Neural progenitor cell (in vitro differentiated cells): ENCODE data around the gene MYCBP2.

Experiments
- EZH2phosphoT487 ChIP-seq: fragments of 200-600 bp; sonication (generic); IDR thresholded peaks from 2 replicates; pipeline ENCODE4 v1.6.1; 2017; ENCODE audit warnings: antibody characterized with exemption
- TF ChIP-seq, protein P1 (sequence below): fragments of 200-600 bp; sonication (generic); IDR thresholded peaks from 2 replicates; pipeline ENCODE4 v1.5.1; 2017; ENCODE audit warnings: antibody characterized with exemption, mild to moderate bottlenecking

- TF ChIP-seq, protein P1, sequence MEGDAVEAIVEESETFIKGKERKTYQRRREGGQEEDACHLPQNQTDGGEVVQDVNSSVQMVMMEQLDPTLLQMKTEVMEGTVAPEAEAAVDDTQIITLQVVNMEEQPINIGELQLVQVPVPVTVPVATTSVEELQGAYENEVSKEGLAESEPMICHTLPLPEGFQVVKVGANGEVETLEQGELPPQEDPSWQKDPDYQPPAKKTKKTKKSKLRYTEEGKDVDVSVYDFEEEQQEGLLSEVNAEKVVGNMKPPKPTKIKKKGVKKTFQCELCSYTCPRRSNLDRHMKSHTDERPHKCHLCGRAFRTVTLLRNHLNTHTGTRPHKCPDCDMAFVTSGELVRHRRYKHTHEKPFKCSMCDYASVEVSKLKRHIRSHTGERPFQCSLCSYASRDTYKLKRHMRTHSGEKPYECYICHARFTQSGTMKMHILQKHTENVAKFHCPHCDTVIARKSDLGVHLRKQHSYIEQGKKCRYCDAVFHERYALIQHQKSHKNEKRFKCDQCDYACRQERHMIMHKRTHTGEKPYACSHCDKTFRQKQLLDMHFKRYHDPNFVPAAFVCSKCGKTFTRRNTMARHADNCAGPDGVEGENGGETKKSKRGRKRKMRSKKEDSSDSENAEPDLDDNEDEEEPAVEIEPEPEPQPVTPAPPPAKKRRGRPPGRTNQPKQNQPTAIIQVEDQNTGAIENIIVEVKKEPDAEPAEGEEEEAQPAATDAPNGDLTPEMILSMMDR: no peak
- TF ChIP-seq EZH2phosphoT487: no peak
Measured at GRCh38 chr13:77338329-77338728, 11.4 kb upstream of the MYCBP2 start.
